Measurements from ENCODE around the gene FBXO8.
"Not testable (repeated sequence)": the region's sequence is repeated elsewhere in the genome, so short reads cannot be mapped to it uniquely, and the experiment has no call there.

GRCh38 chr4:174294641-174295040 is 11.2 kb upstream of the FBXO8 start:
- not testable (repeated sequence) for TF ChIP-seq CTCF, POLR2A (IDR thresholded peaks at IDR 0.05)
